GM20000 (cell line): ENCODE data around the gene MANBA.

Experiments used
- DNase-seq: peaks from one replicate; pipeline ENCODE4 v3.0.0; 2012; ENCODE audit warnings: low spot score
- CTCF ChIP-seq: IDR thresholded peaks from 2 replicates; pipeline ENCODE4 v1.5.1; 2012; ENCODE audit warnings: mild to moderate bottlenecking, control low read depth; ENCODE audit errors: extremely low read depth, missing control alignments

The MANBA gene

GRCh38 chr4:102792361-102792936 lies 31.7 kb upstream of the MANBA start:
- no peak for TF ChIP-seq CTCF

GRCh38 chr4:102791318-102791835 lies 30.6 kb upstream of the MANBA start:
- no peak for TF ChIP-seq CTCF
- DNase-seq, result no peak

More at GRCh38 chr4:102792361-102792936, 31.7 kb upstream of the MANBA start:
- no peak for DNase-seq

DNA sequence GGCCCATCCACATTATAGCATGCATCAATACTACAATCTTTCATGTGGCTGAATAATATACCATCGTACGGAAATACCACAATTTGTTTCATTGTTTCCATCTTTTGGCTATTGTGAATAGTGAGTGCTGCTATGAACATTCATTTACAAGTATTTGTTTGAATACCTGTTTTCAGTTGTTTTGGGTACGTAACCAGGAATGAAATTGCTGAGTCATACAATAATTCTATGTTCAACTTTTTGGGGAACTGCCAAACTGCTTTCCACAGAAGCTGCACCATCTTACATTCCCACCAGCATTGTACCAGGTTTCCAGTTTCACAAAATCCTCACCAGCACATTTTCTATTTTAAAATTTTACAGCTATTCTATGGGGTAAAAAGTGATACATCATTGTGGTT lies 28.5 kb upstream of the MANBA start:
- no peak for DNase-seq

DNA sequence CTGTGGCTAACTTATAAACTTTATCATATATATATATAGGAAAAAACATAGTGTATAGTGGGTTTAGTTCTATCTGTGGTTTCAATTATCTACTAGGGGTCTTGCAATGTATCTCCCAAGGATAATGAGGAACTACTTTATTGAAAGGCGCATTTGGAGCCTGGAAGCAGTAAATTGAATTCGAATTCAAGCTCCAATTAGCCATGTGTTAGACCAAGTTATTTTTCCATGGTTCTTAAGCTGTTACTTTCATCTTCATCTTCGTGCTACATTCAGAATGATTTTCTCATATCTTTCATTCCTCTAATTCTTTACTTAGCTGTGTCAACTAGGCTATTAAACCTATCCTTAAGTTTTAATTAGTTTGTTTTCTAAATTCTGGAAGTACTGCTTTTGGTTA lies 27.2 kb upstream of the MANBA start:
- no peak for DNase-seq
- TF ChIP-seq CTCF, result no peak

More for the DNA sequence above, 28.5 kb upstream of the MANBA start:
- no peak for TF ChIP-seq CTCF

GRCh38 chr4:102787096-102787881 lies 26.5 kb upstream of the MANBA start:
- no peak for TF ChIP-seq CTCF
- DNase-seq, result no peak

DNA sequence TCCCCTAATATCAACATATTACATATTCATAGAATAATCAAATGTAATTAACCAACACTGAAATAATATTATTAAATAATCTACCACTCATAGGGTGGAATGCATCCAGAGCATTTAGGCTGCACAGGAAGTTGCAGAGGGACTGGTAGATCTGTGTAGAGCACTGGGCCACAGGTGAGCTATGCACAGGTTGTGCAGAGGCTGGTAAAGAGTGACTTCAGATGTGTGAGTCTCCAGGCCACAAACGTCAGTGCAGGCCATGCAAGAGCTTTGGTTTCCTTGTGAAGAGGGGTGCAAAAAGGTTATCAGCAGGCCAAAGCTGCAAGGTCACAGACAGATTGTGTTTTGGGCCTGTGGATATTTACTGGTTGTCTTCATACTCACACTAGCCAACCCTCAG lies 25.5 kb upstream of the MANBA start:
- DNase-seq, result no peak
- TF ChIP-seq CTCF, result no peak

DNA sequence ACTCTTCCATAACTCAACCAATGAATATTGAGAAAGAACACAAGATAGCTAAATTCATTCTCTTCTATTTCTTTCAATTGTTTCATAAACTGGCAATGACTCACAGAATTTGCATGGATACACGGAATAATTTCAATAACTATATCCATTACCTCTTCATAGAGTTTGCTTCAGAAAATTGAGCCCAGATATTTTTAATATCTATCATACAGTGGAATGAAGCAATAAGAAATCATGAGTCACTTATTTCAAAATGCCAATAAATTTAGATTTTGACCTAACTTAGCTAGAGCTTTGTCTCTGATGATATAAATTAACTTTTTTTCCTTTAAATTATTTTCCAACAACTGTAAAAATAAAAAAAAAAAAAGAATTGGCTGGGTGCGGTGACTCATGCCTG lies 22.2 kb upstream of the MANBA start:
- no peak for TF ChIP-seq CTCF
- DNase-seq, result no peak
